Stomach (tissue), 9 donors: ENCODE measurements around the gene SNX1. TPM values are rescaled to one million over a fixed set of nuclear protein-coding genes. Genes with fewer than 3 reads are reported as not detected.

ENCODE experiments used
- DNase-seq, 2 donors: peaks; one replicate each; pipeline versions ENCODE4 v3.0.0 to v3.0.0-alpha.2; 2013 to 2019
- H3K27ac ChIP-seq, 5 donors: fragments of 200-600 bp in 4 of 5; sonication (generic) in 4 of 5; one replicate each; pipeline ENCODE4 v1.5.1; 2013 to 2019; ENCODE audit warnings: mild to moderate bottlenecking in 1 of 5, moderate library complexity in 1 of 5
- H3K27me3 ChIP-seq, 3 donors: fragments of 200-600 bp; sonication (generic); one replicate each; pipeline ENCODE4 v1.5.1; 2017 to 2019; ENCODE audit warnings: mixed run types in 1 of 3
- H3K36me3 ChIP-seq, 4 donors: fragments of 200-600 bp; sonication (generic); 1 replicate in 3 of 4; 2 replicates in 1 of 4; pipeline ENCODE4 v1.5.1; 2016 to 2019
- H3K4me1 ChIP-seq, 4 donors: fragments of 200-600 bp; sonication (generic); one replicate each; pipeline ENCODE4 v1.5.1; 2016 to 2019
- H3K4me3 ChIP-seq, 4 donors: fragments of 200-600 bp; sonication (generic) in 3 of 4; one replicate each; pipeline ENCODE4 v1.5.1; 2016 to 2019; ENCODE audit warnings: mild to moderate bottlenecking in 1 of 4
- H3K9me3 ChIP-seq, 4 donors: fragments of 200-600 bp; sonication (generic); one replicate each; pipeline ENCODE4 v1.5.1; 2016 to 2019
- CTCF ChIP-seq, 7 experiments: fragments of 450-650 bp in 4 of 7; fragments of 200-600 bp in 3 of 7; sonication (generic) in 3 of 7; IDR thresholded peaks; one replicate each; pipeline ENCODE4 v1.5.1; 2016 to 2019; ENCODE audit warnings: antibody characterized with exemption in 7 of 7, control low read depth in 2 of 7, mild to moderate bottlenecking in 1 of 7
- EP300 ChIP-seq: sonication (generic); formaldehyde crosslinking; IDR thresholded peaks from one replicate; pipeline ENCODE4 v1.6.1; 2017; ENCODE audit warnings: antibody characterized with exemption
- POLR2A ChIP-seq, 4 donors: fragments of 450-650 bp; IDR thresholded peaks; one replicate each; pipeline ENCODE4 v1.6.1; 2016; ENCODE audit warnings: antibody characterized with exemption in 4 of 4, control low read depth in 2 of 4, mild to moderate bottlenecking in 1 of 4, moderate library complexity in 1 of 4
- POLR2AphosphoS5 ChIP-seq, 3 donors: sonication (generic); formaldehyde crosslinking; IDR thresholded peaks; one replicate each; pipeline ENCODE4 v1.6.1; 2016; ENCODE audit warnings: antibody characterized with exemption in 3 of 3
- WGBS, 5 donors: extraction: QIAGEN DNeasy Blood & Tissue Kit in 3 of 5; methylation state at CpG; one replicate each; pipeline versions ENCODE4 v1.1.5 to v1.1.7; 2013 to 2018; 5-methylcytosine and 5-hydroxymethylcytosine counted together
- intact Hi-C: fragments of 100-400 bp; cut with DNase I; formaldehyde crosslinking; loops from one replicate; pipeline ENCODE4 v1.15.1; 2023; ENCODE audit warnings: low total_unique reads
- polyA plus RNA-seq, 3 donors: library from polyadenylated mRNA; stranded (reverse); fragments of 200-250 nt; gene quantifications; one replicate each; pipeline ENCODE4 v1.2.3, GENCODE V29; 2013
- total RNA-seq, 5 donors: library from RNA; depleted of rRNA; stranded (reverse); fragments of >200 nt; gene quantifications; one replicate each; pipeline versions ENCODE4 v1.1.0 to v1.2.3, GENCODE V29; 2014 to 2016
- donor health status: healthy with polysubstance abuse.
- donor health status: Bipolar disorder and iron deficiency.
- donor health status: healthy.

The SNX1 gene
- total and polyA plus RNA-seq, 8 donors, result 38.8 to 119 (median 61.9) TPM

- 67 to 77% (median 68%) methylated on average over 3 of the region's 3 CpGs for WGBS, 5 donors
- Histone ChIP-seq H3K36me3 (peaks cover 21 to 38% (median 37%) of the 10 kb centered on the region in 4 donors), H3K4me3 (no peak overlapping the region), H3K9me3 (no peaks in the 10 kb centered on the region), H3K27me3 (no peaks in the 10 kb centered on the region), H3K4me1 (peaks cover 8 to 63% (median 48%) of the 10 kb centered on the region in 4 donors), H3K27ac (peak overlapping the region in 4 of 5 donors; percentile 23 to 56 (median 36))
- TF ChIP-seq EP300 (no peak), POLR2A (IDR thresholded peaks at IDR 0.05) (no peak), POLR2AphosphoS5 (IDR thresholded peaks at IDR 0.05) (no peak), CTCF (IDR thresholded peaks at IDR 0.05) (no peak)
- DNase-seq, result no peak
- intact Hi-C loops, result no loop called here
Observed at GRCh38 chr15:64110950-64111678, 15.3 kb downstream of the SNX1 start.

GRCh38 chr15:64111679-64112050, 15.9 kb downstream of the SNX1 start:
- H3K9me3 ChIP-seq, result no peaks in the 10 kb centered on the region
- H3K27me3 ChIP-seq, result no peaks in the 10 kb centered on the region
- no peak for DNase-seq
- peaks cover 8 to 58% (median 45%) of the 10 kb centered on the region in 4 donors for H3K4me1 ChIP-seq
- intact Hi-C loops, result no loop called here
- H3K27ac ChIP-seq, result peak overlapping the region; percentile 18 to 56 (median 28)
- peaks cover 26 to 44% (median 42%) of the 10 kb centered on the region in 4 donors for H3K36me3 ChIP-seq
- no peak overlapping the region for H3K4me3 ChIP-seq
- TF ChIP-seq POLR2AphosphoS5 (IDR thresholded peaks at IDR 0.05) (no peak), EP300 (no peak), POLR2A (IDR thresholded peaks at IDR 0.05) (no peak), CTCF (IDR thresholded peaks at IDR 0.05) (no peak)
- 35 to 54% (median 40%) methylated on average over 3 of the region's 3 CpGs for WGBS, 5 donors

GRCh38 chr15:64112073-64112772, 16.4 kb downstream of the SNX1 start:
- TF ChIP-seq CTCF (IDR thresholded peaks at IDR 0.05) (no peak), EP300 (no peak), POLR2AphosphoS5 (IDR thresholded peaks at IDR 0.05) (peak in 1 of 3 donors; percentile 27), POLR2A (IDR thresholded peaks at IDR 0.05) (no peak)
- WGBS, 5 donors, result 33 to 56% (median 42%) methylated on average over 4 of the region's 4 CpGs

GRCh38 chr15:64112904-64113303, 17.1 kb downstream of the SNX1 start:
- no peak overlapping the region for H3K4me3 ChIP-seq
- intact Hi-C loops, result no loop called here
- no peak for DNase-seq
- H3K9me3 ChIP-seq, result no peaks in the 10 kb centered on the region
- peak overlapping the region in 3 of 5 donors; percentile 0 to 56 (median 22) for H3K27ac ChIP-seq
- H3K36me3 ChIP-seq, result peaks cover 35 to 56% (median 54%) of the 10 kb centered on the region in 4 donors
- WGBS, 5 donors, result 78 to 93% (median 91%) methylated on average over 1 of the region's 1 CpG
- H3K4me1 ChIP-seq, result peaks cover 8 to 51% (median 36%) of the 10 kb centered on the region in 4 donors
- TF ChIP-seq POLR2A (IDR thresholded peaks at IDR 0.05) (no peak), CTCF (IDR thresholded peaks at IDR 0.05) (no peak), EP300 (no peak)
- no peaks in the 10 kb centered on the region for H3K27me3 ChIP-seq

More at GRCh38 chr15:64112073-64112772, 16.4 kb downstream of the SNX1 start:
- no peaks in the 10 kb centered on the region for H3K9me3 ChIP-seq
- H3K27me3 ChIP-seq, result no peaks in the 10 kb centered on the region
- H3K4me3 ChIP-seq, result no peak overlapping the region
- H3K4me1 ChIP-seq, result peaks cover 8 to 54% (median 42%) of the 10 kb centered on the region in 4 donors
- intact Hi-C loops, result no loop called here
- H3K36me3 ChIP-seq, result peaks cover 30 to 49% (median 48%) of the 10 kb centered on the region in 4 donors
- DNase-seq, result peak in 1 of 2 donors; percentile 59
- peak overlapping the region in 4 of 5 donors; percentile 23 to 56 (median 36) for H3K27ac ChIP-seq
